Neuron (in vitro differentiated cells): ENCODE results near the gene EMP1.
"Not testable (repeated sequence)": the region's sequence is repeated elsewhere in the genome, so short reads cannot be mapped to it uniquely, and the experiment has no call there.

Source experiments
- H2AFZ ChIP-seq: one replicate; pipeline ENCODE4 v1.6.1; 2013; ENCODE audit warnings: low read depth, mild to moderate bottlenecking, inconsistent platforms, low read length, moderate library complexity
- H3K27me3 ChIP-seq: one replicate; pipeline ENCODE4 v1.6.1; 2013; ENCODE audit warnings: low read length; ENCODE audit not compliant: insufficient read depth
- H3K36me3 ChIP-seq: one replicate; pipeline ENCODE4 v1.6.1; 2013; ENCODE audit warnings: low read length; ENCODE audit not compliant: insufficient read depth
- H3K4me1 ChIP-seq: one replicate; pipeline ENCODE4 v1.6.1; 2013; ENCODE audit warnings: low read length; ENCODE audit not compliant: insufficient read depth
- H3K4me3 ChIP-seq: 2 replicates; pipeline ENCODE4 v1.5.1; 2013; ENCODE audit warnings: mild to moderate bottlenecking, low read length, moderate library complexity
- H3K9me3 ChIP-seq: one replicate; pipeline ENCODE4 v1.6.1; 2013; ENCODE audit warnings: low read length

Gene EMP1

DNA sequence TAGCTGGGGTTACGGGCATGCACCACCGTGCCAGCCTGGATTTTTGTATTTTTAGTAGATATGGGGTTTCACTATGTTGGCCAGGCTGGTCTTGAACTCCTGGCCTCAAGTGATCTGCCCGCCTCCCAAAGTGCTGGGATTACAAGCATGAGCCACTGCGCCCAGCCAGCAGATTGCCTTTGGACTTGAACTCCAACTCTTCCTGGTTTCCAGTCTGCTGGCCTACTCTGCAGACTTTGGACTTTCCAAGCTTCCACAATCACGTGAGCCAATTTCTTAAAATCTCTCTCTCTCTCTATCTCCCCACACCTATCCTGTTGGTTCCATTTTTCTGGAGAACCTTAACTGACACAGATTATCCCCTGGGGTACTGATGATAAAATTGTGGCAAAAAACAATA lies 55.0 kb downstream of the EMP1 start:
- Histone ChIP-seq H3K27me3 (no peaks in the 10 kb centered on the region), H3K4me3 (no peak overlapping the region), H2AFZ (no peak overlapping the region), H3K9me3 (no peaks in the 10 kb centered on the region), H3K36me3 (no peaks in the 10 kb centered on the region), H3K4me1 (peaks cover 11% of the 10 kb centered on the region)

DNA sequence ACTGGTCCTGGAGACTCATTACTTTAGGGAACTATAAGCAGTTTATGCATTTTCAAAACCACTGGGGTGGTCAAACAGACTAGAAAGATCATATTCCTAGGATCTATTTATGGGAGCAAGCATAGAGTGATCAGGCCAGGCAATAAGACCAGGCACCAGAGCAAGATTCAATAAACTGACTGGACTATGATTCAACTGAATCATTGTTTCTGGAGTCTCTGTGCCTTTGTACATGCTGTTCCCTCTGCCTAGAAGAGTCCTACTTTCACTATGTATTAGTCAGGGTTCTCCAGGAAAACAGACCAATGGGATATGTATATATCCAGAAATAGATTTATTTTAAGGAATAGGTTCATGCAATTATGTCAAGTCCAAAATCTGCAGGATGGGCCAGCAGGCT lies 55.5 kb downstream of the EMP1 start:
- no peak overlapping the region for H3K4me3 ChIP-seq
- no peaks in the 10 kb centered on the region for H3K27me3 ChIP-seq
- H3K36me3 ChIP-seq = no peaks in the 10 kb centered on the region
- peaks cover 12% of the 10 kb centered on the region for H3K4me1 ChIP-seq
- H2AFZ ChIP-seq = no peak overlapping the region
- H3K9me3 ChIP-seq = no peaks in the 10 kb centered on the region

DNA sequence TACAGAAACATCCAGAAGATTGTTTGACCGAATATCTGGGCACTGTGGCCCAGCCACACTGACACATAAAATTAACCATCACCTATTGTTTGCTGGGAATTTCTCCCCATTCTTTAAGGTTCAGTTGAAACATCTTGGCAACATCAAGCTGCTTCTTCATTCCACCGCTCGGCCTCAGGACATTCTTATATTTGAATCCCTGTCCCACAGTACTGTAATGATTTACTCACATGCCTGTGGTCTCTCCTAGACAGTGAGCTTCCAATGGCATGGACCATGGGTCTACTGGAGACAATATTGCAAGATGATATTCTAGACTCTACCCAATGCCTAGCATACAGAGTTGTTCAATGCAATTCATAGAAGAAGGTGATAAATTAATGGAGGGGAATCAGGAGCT lies 56.1 kb downstream of the EMP1 start:
- Histone ChIP-seq H3K4me3 (no peak overlapping the region), H3K36me3 (no peaks in the 10 kb centered on the region), H3K4me1 (peaks cover 12% of the 10 kb centered on the region), H3K27me3 (no peaks in the 10 kb centered on the region), H3K9me3 (no peaks in the 10 kb centered on the region), H2AFZ (no peak overlapping the region)

DNA sequence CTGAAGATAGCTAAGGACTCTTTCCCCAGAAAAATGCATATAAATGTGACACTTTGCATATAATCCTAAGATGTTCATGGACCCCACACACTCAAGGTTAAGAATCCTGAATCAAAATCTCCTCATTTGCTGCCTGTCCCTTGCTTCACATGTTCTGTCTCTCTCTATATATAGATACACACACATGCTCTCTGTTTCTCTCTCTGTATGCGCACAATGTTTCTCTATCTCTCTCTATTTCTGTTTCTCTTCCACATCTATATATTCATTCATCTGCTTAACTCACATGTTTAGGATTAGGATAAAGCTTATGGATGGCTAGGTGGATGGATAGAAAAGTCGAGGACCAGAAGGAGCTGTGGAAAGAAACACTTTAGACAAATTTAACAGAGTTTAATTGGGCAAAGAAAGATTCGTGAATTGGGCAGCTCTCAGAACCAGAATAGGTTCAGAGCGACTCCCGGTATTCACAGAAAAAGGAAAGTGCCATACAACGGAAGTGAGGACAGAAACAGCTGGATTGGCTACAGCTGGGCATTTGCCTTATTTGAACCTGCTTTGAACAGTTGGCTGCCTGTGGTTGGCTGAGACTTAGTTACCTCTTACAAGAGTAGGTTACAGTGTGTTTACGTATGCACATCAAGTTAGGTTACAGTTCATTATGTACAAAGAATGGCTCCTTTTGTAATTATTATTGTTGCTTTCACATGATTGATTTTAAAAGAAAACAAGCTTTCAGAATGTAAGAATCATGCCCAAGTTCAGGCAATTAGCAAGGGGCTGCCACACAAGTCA lies 57.6 kb downstream of the EMP1 start:
- no peak overlapping the region for H3K4me3 ChIP-seq
- H2AFZ ChIP-seq = no peak overlapping the region
- no peaks in the 10 kb centered on the region for H3K36me3 ChIP-seq
- peaks cover 16% of the 10 kb centered on the region for H3K4me1 ChIP-seq
- no peaks in the 10 kb centered on the region for H3K27me3 ChIP-seq
- no peaks in the 10 kb centered on the region for H3K9me3 ChIP-seq

DNA sequence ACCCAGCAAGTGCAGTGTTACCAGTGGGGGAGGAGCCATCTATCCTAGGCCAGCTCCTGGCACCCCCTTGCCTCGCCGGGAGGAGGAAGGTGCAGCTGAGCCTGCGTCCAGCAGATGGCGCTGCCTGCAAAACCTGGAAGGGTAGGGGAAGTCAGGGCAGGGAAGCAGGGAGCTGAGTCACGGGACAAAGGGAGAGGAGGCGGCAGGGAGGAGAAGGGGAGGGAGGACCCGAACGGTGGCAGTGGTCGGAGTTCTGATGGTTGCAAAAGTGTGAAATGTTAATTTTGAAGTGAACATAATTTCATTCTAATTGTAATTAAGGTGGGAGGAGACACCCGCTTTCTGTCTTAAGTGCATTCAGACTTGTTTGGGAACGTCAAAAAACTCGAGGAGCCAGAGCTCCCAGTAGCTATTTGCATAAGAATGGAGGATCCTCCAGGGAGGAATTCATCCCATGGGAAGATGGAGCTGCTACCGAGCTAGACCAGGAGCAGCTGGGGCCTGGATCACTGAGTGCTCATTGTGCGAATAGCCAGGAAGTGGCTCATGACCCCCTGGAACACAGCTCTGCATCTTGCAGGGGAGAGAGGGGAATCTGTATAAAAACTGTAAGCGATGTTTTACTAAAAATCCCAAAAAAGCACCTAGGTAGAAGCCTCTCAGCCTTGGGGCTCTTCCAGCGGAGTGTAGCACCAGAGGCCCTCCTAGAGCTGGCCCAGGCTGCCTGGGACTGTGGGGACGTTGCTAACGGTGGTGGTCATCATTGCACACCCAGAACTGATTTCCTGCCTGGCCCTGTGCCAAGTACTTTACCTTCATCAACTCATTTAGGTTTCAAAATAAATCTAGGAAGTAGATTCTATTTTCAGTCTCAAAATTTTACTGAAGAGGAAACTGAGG lies 59.5 kb downstream of the EMP1 start:
- Histone ChIP-seq H3K36me3 (no peaks in the 10 kb centered on the region), H3K4me1 (peaks cover 16% of the 10 kb centered on the region), H2AFZ (peak overlapping the region; percentile 36), H3K9me3 (no peaks in the 10 kb centered on the region), H3K27me3 (no peaks in the 10 kb centered on the region), H3K4me3 (peak overlapping the region; percentile 47)

DNA sequence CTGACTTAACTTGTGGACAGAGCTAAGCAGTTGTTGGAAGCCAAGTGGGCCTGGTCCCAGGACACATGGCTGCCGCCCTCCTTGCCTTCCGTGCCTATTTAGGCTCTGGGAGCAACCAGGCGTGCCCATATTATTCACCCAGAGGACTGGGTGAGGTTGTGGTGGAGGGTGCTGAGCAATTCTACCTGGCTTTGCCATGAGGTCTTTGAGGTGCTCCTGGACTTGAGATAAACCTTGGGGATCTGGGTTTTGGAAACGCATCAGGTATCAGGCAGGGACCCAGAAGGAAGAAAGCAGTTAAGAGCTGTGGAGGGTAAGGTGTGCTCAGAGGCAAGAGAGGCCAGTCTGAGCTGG lies 60.1 kb downstream of the EMP1 start:
- H3K27me3 ChIP-seq = no peaks in the 10 kb centered on the region
- no peak overlapping the region for H3K4me3 ChIP-seq
- H3K36me3 ChIP-seq = no peaks in the 10 kb centered on the region
- H3K4me1 ChIP-seq = peaks cover 16% of the 10 kb centered on the region
- H3K9me3 ChIP-seq = no peaks in the 10 kb centered on the region
- H2AFZ ChIP-seq = peak overlapping the region; percentile 36

DNA sequence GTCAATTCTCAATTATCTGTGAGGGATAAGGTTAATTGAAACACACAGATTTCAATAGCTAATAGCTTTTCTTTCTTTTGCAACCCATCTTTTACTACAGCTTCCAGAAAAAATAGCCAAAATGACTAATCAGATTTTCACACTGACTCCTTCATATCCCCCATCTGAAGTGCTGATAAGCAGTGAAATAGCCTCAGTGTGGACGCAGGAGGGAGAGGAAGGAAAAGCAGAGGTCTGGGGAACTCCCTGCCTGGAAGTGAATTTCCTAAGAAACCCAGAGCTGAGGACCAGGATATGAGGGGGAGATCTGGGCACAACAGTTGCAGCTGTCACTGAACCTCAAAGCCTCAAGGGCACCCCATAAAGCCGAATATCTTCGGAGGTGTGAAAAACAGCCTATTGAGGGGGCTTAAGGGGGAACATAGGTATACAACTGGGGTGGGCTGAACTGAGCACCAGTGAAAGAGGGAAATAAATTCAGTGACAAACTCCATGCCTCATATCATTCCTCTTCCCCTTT lies 60.9 kb downstream of the EMP1 start:
- Histone ChIP-seq H3K4me1 (peaks cover 16% of the 10 kb centered on the region), H3K9me3 (no peaks in the 10 kb centered on the region), H3K36me3 (no peaks in the 10 kb centered on the region), H3K27me3 (no peaks in the 10 kb centered on the region), H3K4me3 (no peak overlapping the region), H2AFZ (no peak overlapping the region)

DNA sequence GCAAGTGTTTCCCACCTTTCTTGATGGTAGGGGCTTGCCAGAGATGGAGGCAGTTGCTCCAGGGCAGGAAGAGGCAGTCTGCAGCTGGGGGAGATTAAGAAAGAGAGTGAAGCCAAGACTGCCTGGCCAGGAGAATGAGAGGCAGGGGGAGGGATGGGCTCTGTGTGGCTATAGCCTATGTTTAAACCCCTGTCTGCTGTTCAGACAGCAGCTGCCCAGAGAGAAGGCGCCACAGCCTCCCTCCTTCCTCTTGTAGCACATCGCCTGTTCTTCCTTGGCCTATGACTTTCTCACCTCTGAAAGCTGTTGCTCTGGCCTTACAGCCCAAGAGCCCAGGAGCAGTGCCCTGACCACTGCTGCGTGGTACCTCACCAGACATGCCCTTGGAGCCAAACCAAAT lies 61.7 kb downstream of the EMP1 start:
- Histone ChIP-seq H3K9me3 (no peaks in the 10 kb centered on the region), H3K4me3 (no peak overlapping the region), H3K4me1 (peaks cover 16% of the 10 kb centered on the region), H2AFZ (no peak overlapping the region), H3K36me3 (no peaks in the 10 kb centered on the region), H3K27me3 (no peaks in the 10 kb centered on the region)

DNA sequence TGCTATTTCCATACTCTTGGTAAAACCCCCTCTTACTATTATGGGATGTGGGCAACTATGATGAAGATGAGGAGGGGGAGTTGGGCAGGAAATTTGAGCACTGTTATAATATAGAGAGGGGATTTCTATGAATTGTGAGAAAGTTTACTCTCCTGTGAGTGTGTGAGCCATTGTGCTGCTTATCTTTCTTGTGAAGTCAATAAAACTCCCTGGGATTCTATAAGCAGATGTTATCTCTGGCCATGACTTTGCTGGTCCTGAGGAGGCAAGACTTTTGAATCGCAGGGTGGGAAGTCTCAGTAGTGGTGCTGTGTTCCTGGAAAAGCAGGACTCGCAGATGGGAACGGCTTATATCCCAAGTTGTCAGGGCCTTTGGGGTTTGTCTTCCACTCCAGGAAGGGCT lies 62.2 kb downstream of the EMP1 start:
- H3K36me3 ChIP-seq = no peaks in the 10 kb centered on the region
- peaks cover 16% of the 10 kb centered on the region for H3K4me1 ChIP-seq
- no peak overlapping the region for H3K4me3 ChIP-seq
- H3K9me3 ChIP-seq = no peaks in the 10 kb centered on the region
- no peak overlapping the region for H2AFZ ChIP-seq
- H3K27me3 ChIP-seq = no peaks in the 10 kb centered on the region

DNA sequence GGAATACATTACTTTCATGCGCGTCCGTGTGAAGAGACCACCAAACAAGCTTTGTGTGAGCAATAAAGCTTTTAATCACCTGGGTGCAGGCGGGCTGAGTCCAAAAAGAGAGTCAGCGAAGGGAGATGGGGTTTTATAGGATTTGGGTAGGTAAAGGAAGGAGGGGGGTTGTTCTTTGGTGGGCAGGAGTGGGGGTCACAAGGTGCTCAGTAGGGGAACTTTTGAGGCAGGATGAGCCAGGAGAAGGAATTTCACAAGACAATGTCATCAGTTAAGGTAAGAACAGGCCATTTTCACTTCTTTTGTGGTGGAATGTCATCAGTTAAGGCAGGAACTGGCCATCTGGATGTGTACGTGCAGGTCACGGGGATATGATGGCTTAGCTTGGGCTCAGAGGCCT lies 63.1 kb downstream of the EMP1 start:
- H3K27me3 ChIP-seq, H3K4me3 ChIP-seq, H3K36me3 ChIP-seq, H3K9me3 ChIP-seq, H2AFZ ChIP-seq: not testable (repeated sequence)
- peaks cover 16% of the 10 kb centered on the region for H3K4me1 ChIP-seq

DNA sequence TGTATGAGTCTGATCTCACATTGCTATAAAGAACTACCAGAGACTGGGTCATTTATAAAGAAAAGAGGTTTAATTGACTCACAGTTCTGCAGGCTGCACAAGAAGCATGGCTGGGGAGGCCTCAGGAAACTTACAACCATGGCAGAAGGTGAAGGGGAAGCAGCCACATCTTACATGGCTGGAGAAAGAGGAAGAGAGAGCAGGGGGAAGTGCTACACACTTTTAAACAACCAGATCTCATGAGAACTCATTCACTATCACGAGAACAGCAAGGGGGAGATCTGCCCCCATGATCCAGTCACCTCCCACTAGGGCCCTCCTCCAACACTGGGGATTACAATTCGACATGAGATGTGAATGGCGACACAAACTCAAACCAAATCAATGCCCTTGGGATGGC lies 71.3 kb downstream of the EMP1 start:
- H3K36me3 ChIP-seq, H3K4me3 ChIP-seq, H3K4me1 ChIP-seq, H2AFZ ChIP-seq, H3K9me3 ChIP-seq, H3K27me3 ChIP-seq: not testable (repeated sequence)

DNA sequence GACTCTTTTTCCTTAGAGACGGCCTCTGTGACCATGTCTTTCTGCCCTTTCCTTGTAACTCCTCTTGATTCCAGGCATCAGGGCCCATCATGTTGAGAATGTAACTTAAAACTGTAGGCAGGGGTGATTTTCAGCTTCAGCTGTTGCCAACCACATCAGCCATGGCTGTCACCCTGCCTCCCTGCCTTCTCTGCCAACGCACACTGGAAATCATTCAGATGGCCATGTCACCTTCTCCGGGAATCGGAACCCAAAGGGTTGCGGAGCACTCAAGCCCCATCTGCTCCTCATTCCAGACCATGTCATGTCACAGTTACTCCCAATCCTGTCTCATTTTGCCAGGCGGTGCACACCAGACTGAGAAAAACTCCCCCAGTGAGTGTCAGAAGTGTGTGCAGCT lies 72.1 kb downstream of the EMP1 start:
- Histone ChIP-seq H2AFZ (no peak overlapping the region), H3K4me3 (no peak overlapping the region), H3K9me3 (no peaks in the 10 kb centered on the region), H3K36me3 (no peaks in the 10 kb centered on the region), H3K4me1 (no peaks in the 10 kb centered on the region), H3K27me3 (no peaks in the 10 kb centered on the region)
